ENCODE data around the gene PES1.

PES1 gene

GRCh38 chr22:30584441-30584840 lies 7.3 kb downstream of the PES1 start:
- no peak overlapping the region for H3K4me3 ChIP-seq (ENCODE audit: low read depth, low read length)
- TF ChIP-seq CTCF (IDR thresholded peaks at IDR 0.05; ENCODE audit: borderline replicate concordance, insufficient read depth, low read depth, low read length): no peak

DNA sequence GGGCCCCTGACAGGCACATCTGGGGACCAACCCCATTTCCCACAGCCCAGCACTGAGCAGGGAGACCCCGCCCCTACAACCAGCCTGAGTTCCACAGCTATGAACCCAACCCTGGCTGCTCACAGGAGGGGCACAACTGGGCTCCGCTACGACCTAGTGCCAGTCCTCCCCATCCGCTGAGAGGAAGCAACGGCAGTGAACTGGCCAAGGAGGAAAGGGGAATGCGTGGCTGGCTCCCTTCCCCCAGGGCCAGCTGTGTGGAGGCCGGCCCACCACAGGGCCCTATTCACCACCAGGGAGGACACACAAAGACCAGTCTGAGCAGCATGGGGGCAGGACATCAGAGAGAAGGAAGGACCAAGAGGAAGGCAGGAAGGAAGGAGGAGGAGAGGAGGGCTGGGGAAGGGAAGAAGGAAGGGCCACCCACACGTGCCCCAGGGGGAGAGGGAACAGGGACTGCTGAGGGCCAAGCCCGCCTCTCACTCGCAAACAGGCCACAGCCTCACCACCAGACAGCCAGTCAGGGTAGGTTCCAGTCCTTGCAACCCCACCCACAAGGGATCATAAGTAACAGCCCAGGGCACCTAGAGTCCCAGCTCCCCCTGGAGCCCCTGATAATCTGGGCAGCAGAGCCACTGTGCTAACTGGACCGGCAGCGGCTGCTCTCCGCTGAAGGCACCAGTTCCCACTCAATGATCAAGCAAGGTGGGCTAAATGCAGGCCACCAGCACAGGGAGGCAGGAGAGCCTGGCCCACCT lies 8.7 kb downstream of the PES1 start:
- TF ChIP-seq CTCF (IDR thresholded peaks at IDR 0.05; ENCODE audit: borderline replicate concordance, insufficient read depth, low read depth, low read length): no peak
- H3K4me3 ChIP-seq (ENCODE audit: low read depth, low read length): no peak overlapping the region

GRCh38 chr22:30582051-30582450 lies 9.7 kb downstream of the PES1 start:
- H3K4me3 ChIP-seq (ENCODE audit: low read depth, low read length): no peak overlapping the region
- no peak for TF ChIP-seq CTCF (IDR thresholded peaks at IDR 0.05; ENCODE audit: borderline replicate concordance, insufficient read depth, low read depth, low read length)

DNA sequence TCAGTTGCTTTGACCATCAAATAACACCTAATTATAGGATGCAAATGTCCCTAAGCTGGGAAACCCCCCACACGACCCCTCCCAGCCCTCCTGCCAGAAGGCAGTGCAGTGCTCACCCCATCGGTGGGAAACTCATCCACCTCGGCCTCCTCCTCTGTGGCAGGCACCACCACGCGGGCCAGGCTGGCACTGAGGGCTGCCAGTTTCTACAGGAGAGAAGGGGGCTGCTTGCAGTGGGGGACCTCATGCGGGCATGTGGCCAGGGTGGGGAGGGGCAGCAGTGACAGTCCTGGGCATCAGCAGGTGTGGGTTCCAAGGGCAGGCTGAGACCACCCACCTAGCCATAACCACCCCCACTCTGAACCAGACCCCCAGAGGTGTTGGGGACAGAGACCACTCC lies 10.8 kb downstream of the PES1 start:
- H3K4me3 ChIP-seq (ENCODE audit: low read depth, low read length): no peak overlapping the region
- TF ChIP-seq CTCF (IDR thresholded peaks at IDR 0.05; ENCODE audit: borderline replicate concordance, insufficient read depth, low read depth, low read length): no peak

DNA sequence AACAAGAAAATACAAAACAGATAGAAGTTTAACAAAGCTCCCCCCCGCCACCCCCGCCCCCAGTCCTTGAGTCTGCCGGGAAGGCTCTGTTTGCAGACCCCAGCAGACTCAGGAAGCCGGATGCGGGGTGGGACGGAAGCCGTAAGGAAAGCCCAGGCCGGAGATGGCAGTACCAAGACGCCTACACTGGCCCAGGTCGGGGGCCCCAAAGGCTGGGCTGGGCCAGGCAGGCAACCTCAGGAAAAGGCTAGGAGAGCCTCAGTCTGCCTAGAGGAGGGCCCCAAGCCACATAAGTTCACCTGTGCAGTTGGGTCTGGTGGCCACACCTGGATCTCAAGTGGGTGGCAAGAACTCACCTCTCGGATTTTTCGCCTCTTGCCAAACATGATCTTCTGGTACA lies 13.2 kb downstream of the PES1 start:
- no peak overlapping the region for H3K4me3 ChIP-seq (ENCODE audit: low read depth, low read length)
- TF ChIP-seq CTCF (IDR thresholded peaks at IDR 0.05; ENCODE audit: borderline replicate concordance, insufficient read depth, low read depth, low read length): no peak

DNA sequence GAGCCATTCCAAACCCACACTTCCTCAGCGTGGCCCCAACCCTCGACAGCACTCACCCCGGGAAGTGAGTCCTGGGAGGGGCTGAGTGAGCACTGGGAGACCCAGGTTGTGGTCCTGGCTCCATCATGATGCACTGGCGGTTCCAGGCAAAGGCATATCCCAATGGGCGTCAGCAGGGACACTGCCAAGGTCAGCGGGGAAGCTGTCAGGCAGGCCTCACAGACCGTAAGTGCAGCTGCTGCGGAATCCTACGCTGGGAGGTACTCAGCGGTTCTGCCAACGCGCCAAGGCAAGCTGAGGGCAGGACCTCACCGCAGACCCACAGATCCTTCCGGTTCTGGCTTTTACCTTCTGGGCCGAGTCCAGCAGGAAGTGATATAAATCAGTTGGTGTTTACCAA lies 15.9 kb downstream of the PES1 start:
- no peak for TF ChIP-seq CTCF (IDR thresholded peaks at IDR 0.05; ENCODE audit: borderline replicate concordance, insufficient read depth, low read depth, low read length)

DNA sequence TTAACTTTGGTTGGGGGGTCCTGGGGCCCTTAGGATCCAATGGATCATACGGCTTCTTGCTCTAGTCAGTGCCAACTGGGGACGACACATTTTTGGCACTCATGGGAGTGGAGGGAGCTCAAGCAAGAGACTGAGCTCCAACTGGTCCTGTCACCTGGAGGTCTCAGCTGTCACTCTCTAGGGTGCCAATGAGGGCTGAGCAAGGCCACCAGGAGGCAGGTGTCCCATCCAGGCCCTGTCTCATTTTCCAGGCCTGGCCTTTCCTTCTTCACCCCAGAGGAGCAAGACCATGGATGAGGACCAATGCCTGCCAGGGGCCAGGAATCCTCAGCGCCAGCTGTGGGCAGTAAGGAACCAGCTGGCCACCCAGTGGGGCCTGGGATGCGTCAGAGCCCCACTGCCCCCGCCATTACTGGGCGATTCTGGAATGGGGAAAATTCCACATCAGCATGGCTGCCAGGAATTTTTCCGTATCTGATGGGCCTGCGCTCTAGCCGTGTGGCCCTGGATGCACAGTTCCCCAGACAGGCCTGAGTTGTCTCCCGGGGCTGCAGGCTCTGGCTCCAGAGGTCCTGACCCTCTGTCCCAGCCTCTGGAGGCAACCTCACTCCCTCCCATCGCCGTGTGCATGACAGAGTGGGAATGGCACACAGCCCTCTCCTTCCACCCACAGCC lies 16.6 kb downstream of the PES1 start:
- TF ChIP-seq CTCF (IDR thresholded peaks at IDR 0.05; ENCODE audit: borderline replicate concordance, insufficient read depth, low read depth, low read length): no peak

More for the DNA sequence above, 15.9 kb downstream of the PES1 start:
- no peak overlapping the region for H3K4me3 ChIP-seq (ENCODE audit: low read depth, low read length)

More for the DNA sequence above, 16.6 kb downstream of the PES1 start:
- H3K4me3 ChIP-seq (ENCODE audit: low read depth, low read length): no peak overlapping the region
